ENCODE results near the gene DCBLD1.

GRCh38 chr6:117530467-117531242 is 48.2 kb downstream of the DCBLD1 start:
- TF ChIP-seq POLR2A (IDR thresholded peaks at IDR 0.05) (no peak), CTCF (IDR thresholded peaks at IDR 0.05) (no peak)

All from thyroid gland (tissue), 4 donors.